ENCODE measurements around the gene AOPEP. TPM values are rescaled to one million over a fixed set of nuclear protein-coding genes. Genes with fewer than 3 reads are reported as not detected.
A peak's percentile ranks its signal among the peaks of the same experiment; 100 is the strongest.

AOPEP gene
- total RNA-seq, 1 experiment from 2014 or later: 14.4 TPM

DNA sequence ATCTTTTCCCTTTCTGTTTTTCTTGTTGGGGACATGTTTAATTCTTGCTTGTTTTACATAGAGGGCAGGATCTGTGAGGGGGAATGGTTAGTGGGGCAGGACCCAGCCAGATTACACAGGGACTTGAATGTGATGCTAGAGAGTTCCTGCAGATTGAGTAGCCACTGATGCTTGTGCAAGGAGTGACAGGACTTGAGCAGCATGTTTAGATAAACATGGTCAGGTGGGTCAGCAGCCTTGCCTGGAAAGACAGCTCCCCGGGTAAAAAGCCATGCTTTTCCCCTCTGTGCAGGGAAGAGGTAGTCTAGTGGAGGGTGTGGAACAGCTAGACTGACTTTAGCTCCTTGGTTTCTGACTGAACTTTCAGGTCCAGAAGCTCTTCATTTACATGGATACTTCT lies 261.2 kb downstream of the AOPEP start (continued):
- TF ChIP-seq, protein P1, sequence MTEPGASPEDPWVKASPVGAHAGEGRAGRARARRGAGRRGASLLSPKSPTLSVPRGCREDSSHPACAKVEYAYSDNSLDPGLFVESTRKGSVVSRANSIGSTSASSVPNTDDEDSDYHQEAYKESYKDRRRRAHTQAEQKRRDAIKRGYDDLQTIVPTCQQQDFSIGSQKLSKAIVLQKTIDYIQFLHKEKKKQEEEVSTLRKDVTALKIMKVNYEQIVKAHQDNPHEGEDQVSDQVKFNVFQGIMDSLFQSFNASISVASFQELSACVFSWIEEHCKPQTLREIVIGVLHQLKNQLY (CRISPR knock-in tag; IDR thresholded peaks at IDR 0.05): no peak
- TF ChIP-seq, protein P2, sequence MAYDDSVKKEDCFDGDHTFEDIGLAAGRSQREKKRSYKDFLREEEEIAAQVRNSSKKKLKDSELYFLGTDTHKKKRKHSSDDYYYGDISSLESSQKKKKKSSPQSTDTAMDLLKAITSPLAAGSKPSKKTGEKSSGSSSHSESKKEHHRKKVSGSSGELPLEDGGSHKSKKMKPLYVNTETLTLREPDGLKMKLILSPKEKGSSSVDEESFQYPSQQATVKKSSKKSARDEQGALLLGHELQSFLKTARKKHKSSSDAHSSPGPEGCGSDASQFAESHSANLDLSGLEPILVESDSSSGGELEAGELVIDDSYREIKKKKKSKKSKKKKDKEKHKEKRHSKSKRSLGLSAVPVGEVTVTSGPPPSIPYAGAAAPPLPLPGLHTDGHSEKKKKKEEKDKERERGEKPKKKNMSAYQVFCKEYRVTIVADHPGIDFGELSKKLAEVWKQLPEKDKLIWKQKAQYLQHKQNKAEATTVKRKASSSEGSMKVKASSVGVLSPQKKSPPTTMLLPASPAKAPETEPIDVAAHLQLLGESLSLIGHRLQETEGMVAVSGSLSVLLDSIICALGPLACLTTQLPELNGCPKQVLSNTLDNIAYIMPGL (CRISPR knock-in tag; IDR thresholded peaks at IDR 0.05): no peak
- TF ChIP-seq, protein P3, sequence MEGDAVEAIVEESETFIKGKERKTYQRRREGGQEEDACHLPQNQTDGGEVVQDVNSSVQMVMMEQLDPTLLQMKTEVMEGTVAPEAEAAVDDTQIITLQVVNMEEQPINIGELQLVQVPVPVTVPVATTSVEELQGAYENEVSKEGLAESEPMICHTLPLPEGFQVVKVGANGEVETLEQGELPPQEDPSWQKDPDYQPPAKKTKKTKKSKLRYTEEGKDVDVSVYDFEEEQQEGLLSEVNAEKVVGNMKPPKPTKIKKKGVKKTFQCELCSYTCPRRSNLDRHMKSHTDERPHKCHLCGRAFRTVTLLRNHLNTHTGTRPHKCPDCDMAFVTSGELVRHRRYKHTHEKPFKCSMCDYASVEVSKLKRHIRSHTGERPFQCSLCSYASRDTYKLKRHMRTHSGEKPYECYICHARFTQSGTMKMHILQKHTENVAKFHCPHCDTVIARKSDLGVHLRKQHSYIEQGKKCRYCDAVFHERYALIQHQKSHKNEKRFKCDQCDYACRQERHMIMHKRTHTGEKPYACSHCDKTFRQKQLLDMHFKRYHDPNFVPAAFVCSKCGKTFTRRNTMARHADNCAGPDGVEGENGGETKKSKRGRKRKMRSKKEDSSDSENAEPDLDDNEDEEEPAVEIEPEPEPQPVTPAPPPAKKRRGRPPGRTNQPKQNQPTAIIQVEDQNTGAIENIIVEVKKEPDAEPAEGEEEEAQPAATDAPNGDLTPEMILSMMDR (IDR thresholded peaks at IDR 0.05): no peak

DNA sequence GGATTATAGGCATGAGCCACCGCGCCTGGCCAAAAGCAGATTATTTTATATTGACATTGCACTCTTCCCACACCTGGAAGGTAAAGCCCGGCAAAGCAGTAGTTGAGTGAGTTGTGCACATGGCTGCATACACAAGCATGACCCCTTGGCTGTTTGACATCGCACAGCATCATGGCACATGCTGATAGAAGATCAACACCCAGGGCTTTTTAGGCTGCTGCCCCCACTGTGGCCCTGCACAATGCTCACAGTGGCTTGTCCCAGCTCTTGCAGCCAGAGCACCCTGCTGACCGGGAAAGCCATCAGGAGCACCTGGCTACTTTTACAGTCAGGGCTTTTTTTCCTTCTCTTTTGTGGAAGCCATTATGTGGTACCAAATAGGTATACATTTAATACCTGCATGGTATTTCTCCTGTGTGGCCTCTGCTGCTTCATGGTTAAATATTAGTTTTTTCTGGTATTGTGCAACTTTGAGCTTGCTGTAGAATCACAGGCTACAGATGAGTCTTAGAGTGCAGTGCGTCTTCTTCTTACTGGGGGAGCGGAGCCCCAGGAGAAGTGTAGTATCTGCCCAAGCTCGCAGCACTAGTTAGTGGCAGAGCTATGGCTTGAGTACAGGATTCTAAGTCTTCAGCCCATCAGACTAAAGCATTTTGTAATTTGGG lies 264.5 kb downstream of the AOPEP start:
- Mint-ChIP-seq H3K36me3 (no peaks in the 10 kb centered on the region), H3K9me3 (no peaks in the 10 kb centered on the region), H3K4me1 (peaks cover 11% of the 10 kb centered on the region), H3K27ac (no peak overlapping the region), H3K4me3 (no peak overlapping the region), H3K27me3 (ENCODE audit: low read depth) (no peaks in the 10 kb centered on the region)
- no peak for DNase-seq (ENCODE audit: low spot score)
- POLR2A ChIA-PET: interaction anchor here (0.5 kb wide), 1 partner anchor 29 kb away, joined by 3 read pairs; no protein-coding TSS in a partner anchor
- TF ChIP-seq, protein P4, sequence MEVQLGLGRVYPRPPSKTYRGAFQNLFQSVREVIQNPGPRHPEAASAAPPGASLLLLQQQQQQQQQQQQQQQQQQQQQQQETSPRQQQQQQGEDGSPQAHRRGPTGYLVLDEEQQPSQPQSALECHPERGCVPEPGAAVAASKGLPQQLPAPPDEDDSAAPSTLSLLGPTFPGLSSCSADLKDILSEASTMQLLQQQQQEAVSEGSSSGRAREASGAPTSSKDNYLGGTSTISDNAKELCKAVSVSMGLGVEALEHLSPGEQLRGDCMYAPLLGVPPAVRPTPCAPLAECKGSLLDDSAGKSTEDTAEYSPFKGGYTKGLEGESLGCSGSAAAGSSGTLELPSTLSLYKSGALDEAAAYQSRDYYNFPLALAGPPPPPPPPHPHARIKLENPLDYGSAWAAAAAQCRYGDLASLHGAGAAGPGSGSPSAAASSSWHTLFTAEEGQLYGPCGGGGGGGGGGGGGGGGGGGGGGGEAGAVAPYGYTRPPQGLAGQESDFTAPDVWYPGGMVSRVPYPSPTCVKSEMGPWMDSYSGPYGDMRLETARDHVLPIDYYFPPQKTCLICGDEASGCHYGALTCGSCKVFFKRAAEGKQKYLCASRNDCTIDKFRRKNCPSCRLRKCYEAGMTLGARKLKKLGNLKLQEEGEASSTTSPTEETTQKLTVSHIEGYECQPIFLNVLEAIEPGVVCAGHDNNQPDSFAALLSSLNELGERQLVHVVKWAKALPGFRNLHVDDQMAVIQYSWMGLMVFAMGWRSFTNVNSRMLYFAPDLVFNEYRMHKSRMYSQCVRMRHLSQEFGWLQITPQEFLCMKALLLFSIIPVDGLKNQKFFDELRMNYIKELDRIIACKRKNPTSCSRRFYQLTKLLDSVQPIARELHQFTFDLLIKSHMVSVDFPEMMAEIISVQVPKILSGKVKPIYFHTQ (CRISPR knock-in tag; IDR thresholded peaks at IDR 0.05): no peak
- TF ChIP-seq FOXK1 (CRISPR knock-in tag; IDR thresholded peaks at IDR 0.05) (no peak), NR2C2 (CRISPR knock-in tag; IDR thresholded peaks at IDR 0.05) (no peak), SMAD3 (CRISPR knock-in tag; IDR thresholded peaks at IDR 0.05; ENCODE audit: borderline replicate concordance) (no peak), JUN (CRISPR knock-in tag; IDR thresholded peaks at IDR 0.05) (no peak), EMX1 (CRISPR knock-in tag; IDR thresholded peaks at IDR 0.05) (no peak)
- TF ChIP-seq, protein P2 (CRISPR knock-in tag; IDR thresholded peaks at IDR 0.05): no peak
- TF ChIP-seq, protein P5, sequence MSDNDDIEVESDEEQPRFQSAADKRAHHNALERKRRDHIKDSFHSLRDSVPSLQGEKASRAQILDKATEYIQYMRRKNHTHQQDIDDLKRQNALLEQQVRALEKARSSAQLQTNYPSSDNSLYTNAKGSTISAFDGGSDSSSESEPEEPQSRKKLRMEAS (CRISPR knock-in tag; IDR thresholded peaks at IDR 0.05): no peak
- CTCF ChIA-PET: interaction anchor here (1.0 to 1.2 kb wide), 2 partner anchors 10 to 54 kb away, joined by 3 read pairs; no protein-coding TSS in a partner anchor
- ATAC-seq: no peak

DNA sequence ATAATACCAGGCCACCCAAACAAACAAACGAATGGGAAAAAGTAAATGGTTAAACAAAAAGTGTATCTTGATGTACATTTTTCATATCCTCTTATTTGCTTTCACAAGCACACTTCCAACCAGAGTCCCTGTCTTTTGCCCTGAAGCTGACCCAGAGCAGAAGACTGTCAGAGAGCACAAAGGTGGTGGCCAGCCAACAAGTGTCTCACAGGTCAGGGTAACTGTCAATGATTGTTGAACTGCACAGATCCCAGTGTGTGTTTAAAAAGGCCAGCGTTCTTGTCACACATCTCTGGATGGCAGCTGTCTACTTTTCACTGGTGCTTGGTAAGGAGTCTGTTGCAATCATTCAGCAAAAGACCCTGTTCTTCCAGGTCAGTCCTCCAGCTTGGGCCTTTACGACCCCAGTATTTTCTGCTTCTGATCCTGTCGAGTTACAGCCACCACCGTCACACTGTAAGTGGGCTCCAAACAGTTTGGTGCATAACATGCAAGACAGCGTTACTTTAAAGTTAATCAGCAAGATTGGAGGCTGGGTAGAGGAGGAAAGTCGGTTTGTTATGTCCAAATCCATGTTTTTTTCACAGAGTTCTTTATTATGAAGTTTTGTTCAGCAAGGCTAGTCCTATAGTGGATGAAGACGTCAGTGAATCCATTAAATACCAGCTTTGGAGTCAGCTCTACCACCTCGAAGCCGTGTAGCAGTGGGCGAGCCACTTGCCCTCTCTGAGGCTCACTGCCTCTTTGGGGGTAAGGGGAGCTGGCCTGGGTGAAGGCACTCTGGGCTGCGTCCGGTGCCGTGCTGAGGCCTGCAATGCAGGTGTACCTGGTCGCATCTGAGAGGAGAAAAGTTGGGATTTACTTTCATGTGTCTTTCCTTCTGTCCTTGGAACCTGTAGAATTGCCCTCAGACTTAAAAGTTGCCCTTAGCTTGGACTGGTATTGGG lies 265.7 kb downstream of the AOPEP start:
- POLR2A ChIA-PET: no interaction called here

More for the DNA sequence above, 265.7 kb downstream of the AOPEP start:
- Mint-ChIP-seq H3K27ac (no peak overlapping the region), H3K36me3 (no peaks in the 10 kb centered on the region), H3K4me3 (no peak overlapping the region), H3K27me3 (ENCODE audit: low read depth) (no peaks in the 10 kb centered on the region), H3K9me3 (no peaks in the 10 kb centered on the region), H3K4me1 (peaks cover 13% of the 10 kb centered on the region)
- CTCF ChIA-PET: interaction anchor here (1.2 kb wide), 1 partner anchor 53 kb away, joined by 3 read pairs; no protein-coding TSS in a partner anchor
- TF ChIP-seq, protein P6, sequence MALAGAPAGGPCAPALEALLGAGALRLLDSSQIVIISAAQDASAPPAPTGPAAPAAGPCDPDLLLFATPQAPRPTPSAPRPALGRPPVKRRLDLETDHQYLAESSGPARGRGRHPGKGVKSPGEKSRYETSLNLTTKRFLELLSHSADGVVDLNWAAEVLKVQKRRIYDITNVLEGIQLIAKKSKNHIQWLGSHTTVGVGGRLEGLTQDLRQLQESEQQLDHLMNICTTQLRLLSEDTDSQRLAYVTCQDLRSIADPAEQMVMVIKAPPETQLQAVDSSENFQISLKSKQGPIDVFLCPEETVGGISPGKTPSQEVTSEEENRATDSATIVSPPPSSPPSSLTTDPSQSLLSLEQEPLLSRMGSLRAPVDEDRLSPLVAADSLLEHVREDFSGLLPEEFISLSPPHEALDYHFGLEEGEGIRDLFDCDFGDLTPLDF (CRISPR knock-in tag; IDR thresholded peaks at IDR 0.05): no peak
- TF ChIP-seq GABPB1 (CRISPR knock-in tag; IDR thresholded peaks at IDR 0.05): peak; percentile 58
- TF ChIP-seq, protein P1 (CRISPR knock-in tag; IDR thresholded peaks at IDR 0.05): no peak
- TF ChIP-seq, protein P7, sequence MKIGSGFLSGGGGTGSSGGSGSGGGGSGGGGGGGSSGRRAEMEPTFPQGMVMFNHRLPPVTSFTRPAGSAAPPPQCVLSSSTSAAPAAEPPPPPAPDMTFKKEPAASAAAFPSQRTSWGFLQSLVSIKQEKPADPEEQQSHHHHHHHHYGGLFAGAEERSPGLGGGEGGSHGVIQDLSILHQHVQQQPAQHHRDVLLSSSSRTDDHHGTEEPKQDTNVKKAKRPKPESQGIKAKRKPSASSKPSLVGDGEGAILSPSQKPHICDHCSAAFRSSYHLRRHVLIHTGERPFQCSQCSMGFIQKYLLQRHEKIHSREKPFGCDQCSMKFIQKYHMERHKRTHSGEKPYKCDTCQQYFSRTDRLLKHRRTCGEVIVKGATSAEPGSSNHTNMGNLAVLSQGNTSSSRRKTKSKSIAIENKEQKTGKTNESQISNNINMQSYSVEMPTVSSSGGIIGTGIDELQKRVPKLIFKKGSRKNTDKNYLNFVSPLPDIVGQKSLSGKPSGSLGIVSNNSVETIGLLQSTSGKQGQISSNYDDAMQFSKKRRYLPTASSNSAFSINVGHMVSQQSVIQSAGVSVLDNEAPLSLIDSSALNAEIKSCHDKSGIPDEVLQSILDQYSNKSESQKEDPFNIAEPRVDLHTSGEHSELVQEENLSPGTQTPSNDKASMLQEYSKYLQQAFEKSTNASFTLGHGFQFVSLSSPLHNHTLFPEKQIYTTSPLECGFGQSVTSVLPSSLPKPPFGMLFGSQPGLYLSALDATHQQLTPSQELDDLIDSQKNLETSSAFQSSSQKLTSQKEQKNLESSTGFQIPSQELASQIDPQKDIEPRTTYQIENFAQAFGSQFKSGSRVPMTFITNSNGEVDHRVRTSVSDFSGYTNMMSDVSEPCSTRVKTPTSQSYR (CRISPR knock-in tag; IDR thresholded peaks at IDR 0.05): no peak
- no peak for TF ChIP-seq ESRRA (CRISPR knock-in tag; IDR thresholded peaks at IDR 0.05; ENCODE audit: borderline replicate concordance)
- DNase-seq (ENCODE audit: low spot score) (no peak), ATAC-seq (no peak)

All from WTC11 (cell line).